ENCODE data around the gene HELZ. TPM values are rescaled to one million over a fixed set of nuclear protein-coding genes. Genes with fewer than 3 reads are reported as not detected.
"Not testable (repeated sequence)": the region's sequence is repeated elsewhere in the genome, so short reads cannot be mapped to it uniquely, and the experiment has no call there.

Gene HELZ
- total and polyA plus RNA-seq, 2 of the 8 experiments (the other 6 are each of a cell fraction or from before 2014, with no cell fraction given) = 10.0 to 48.7 TPM

GRCh38 chr17:67253384-67253783 is 8.4 kb upstream of the HELZ start (continued):
- no peak for TF ChIP-seq RAD21 (IDR thresholded peaks at IDR 0.05 in 1 of 2, conservative IDR thresholded peaks at IDR 0.05 in 1 of 2; ENCODE audit: low read depth in 2 of 2, low read length in 2 of 2)

DNA sequence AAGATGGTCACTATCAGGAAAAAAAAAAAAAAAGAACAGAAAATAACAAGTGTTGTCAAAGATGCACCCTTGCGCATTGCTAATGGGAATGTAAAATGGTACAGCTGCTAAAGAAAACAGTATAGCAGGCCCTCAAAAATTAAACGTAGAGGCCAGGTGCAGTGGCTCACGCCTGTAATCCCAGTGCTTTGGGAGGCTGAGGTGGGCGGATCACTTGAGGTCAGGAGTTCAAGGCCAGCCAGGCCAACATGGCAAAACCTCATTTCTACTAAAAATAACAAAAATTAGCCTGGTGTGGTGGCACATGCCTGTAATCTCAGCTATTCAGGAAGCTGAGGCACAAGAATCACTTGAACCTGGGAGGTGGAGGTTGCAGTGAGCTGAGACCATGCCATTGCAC is 6.6 kb upstream of the HELZ start:
- not testable (repeated sequence) for H3K9ac ChIP-seq (replicated peaks in 1 of 4; ENCODE audit: extremely low read depth in 1 of 4, low read depth in 3 of 4, low read length in 3 of 4)

More for the DNA sequence above, 6.6 kb upstream of the HELZ start:
- H3K23me2 ChIP-seq (ENCODE audit: low read depth, low read length); H2BK15ac ChIP-seq (ENCODE audit: low read length); H3K27me3 ChIP-seq (replicated peaks in 1 of 4; ENCODE audit: control insufficient read depth in 3 of 4, extremely low read depth in 1 of 4, insufficient read depth in 3 of 4, low read length in 3 of 4); H3K4me1 ChIP-seq (replicated peaks in 1 of 4; ENCODE audit: control insufficient read depth in 3 of 4, insufficient read depth in 4 of 4, low read length in 3 of 4); H3K36me3 ChIP-seq (ENCODE audit: control insufficient read depth in 2 of 4, insufficient read depth in 4 of 4, low read length in 3 of 4); H3K4ac ChIP-seq (replicated peaks; ENCODE audit: insufficient read length, low read depth, low read length); H3K4me2 ChIP-seq (ENCODE audit: insufficient read depth in 1 of 2, low read depth in 2 of 2, low read length in 2 of 2); H4K8ac ChIP-seq (ENCODE audit: extremely low read depth, insufficient read depth, low read length); H2BK20ac ChIP-seq (ENCODE audit: low read length); H3K18ac ChIP-seq (ENCODE audit: extremely low read depth, low read length); H4K5ac ChIP-seq (ENCODE audit: insufficient read length, low read depth, low read length); H3K9me3 ChIP-seq (ENCODE audit: insufficient read depth in 2 of 2, low read depth in 1 of 2, low read length in 1 of 2); POLR2A ChIA-PET (ENCODE audit: partially characterized antibody); H2BK120ac ChIP-seq (replicated peaks; ENCODE audit: low read depth, low read length); H2AFZ ChIP-seq (ENCODE audit: low read length); H2BK12ac ChIP-seq (ENCODE audit: low read depth, low read length); H4K91ac ChIP-seq (replicated peaks; ENCODE audit: insufficient read length, low read length); H2AK5ac ChIP-seq (ENCODE audit: low read depth, low read length); H3K4me3 ChIP-seq (ENCODE audit: extremely low read depth in 1 of 4, insufficient read depth in 2 of 4, low read depth in 3 of 4, low read length in 4 of 4); FAIRE-seq; H3K14ac ChIP-seq (ENCODE audit: insufficient read length); H3K79me2 ChIP-seq (ENCODE audit: control insufficient read depth in 1 of 2, insufficient read depth in 2 of 2, low read length in 2 of 2); H4K20me1 ChIP-seq (replicated peaks in 1 of 2; ENCODE audit: control insufficient read depth in 1 of 2, insufficient read depth in 2 of 2, low read length in 2 of 2); H3K23ac ChIP-seq (ENCODE audit: insufficient read length); H3K56ac ChIP-seq (replicated peaks; ENCODE audit: insufficient read length, low read depth, low read length); H3K79me1 ChIP-seq (ENCODE audit: low read depth, low read length); H2BK5ac ChIP-seq (ENCODE audit: low read depth, low read length); H3K27ac ChIP-seq (ENCODE audit: low read depth, low read length): not testable (repeated sequence)
- CTCF ChIA-PET (ENCODE audit: partially characterized antibody) = interaction anchor here (1.2 kb wide), 1 partner anchor 31 kb away, joined by 3 read pairs; no protein-coding TSS in a partner anchor
- 89% methylated on average over 4 of the region's 4 CpGs; no CpG with 5 or more reads in 1 of the 2 experiments for WGBS, 2 experiments (ENCODE audit: extremely low coverage in 1 of 2, insufficient coverage in 1 of 2, insufficient read length in 1 of 2, insufficient replicate concordance in 2 of 2, low coverage in 1 of 2, low lambda C conversion rate in 2 of 2, missing lambda C conversion rate in 1 of 2)
- peak in 1 of 2 experiments; percentile 10 for DNase-seq (ENCODE audit: low read depth in 1 of 2, low spot score in 2 of 2)
